ENCODE measurements around the gene HTN3.
"Not testable (repeated sequence)": the region's sequence is repeated elsewhere in the genome, so short reads cannot be mapped to it uniquely, and the experiment has no call there.

HTN3 gene

DNA sequence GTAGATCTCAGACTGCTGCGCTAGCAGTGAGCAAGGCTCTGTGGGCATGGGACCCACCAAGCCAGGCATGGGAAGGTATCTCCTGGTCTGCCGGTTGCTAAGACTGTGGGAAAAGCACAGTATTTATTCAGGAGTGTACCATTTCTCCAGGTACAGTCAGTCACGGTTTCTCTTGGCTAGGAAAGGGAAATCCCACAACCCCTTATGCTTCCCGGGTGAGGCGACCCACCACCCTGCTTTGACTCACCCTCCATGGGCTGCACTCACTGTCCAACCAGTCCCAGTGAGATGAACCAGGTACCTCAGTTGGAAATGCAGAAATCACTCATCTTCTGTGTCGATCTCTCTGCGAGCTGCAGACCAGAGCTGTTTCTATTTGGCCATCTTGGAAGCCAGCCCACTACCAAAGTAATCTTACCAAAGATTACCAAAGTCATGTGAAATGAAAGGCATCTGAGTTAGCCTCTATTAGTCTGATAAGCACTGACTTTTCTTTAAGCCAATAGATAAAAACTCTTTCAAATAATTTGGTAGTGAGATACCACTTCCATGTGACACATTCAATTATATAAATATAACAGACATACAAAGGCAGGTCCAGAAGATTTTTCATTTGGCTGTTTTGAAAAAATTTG is 13.5 kb downstream of the HTN3 start:
- H3K4me3 ChIP-seq (ENCODE audit: low read depth, low read length) = no peak overlapping the region
- TF ChIP-seq, protein P1, sequence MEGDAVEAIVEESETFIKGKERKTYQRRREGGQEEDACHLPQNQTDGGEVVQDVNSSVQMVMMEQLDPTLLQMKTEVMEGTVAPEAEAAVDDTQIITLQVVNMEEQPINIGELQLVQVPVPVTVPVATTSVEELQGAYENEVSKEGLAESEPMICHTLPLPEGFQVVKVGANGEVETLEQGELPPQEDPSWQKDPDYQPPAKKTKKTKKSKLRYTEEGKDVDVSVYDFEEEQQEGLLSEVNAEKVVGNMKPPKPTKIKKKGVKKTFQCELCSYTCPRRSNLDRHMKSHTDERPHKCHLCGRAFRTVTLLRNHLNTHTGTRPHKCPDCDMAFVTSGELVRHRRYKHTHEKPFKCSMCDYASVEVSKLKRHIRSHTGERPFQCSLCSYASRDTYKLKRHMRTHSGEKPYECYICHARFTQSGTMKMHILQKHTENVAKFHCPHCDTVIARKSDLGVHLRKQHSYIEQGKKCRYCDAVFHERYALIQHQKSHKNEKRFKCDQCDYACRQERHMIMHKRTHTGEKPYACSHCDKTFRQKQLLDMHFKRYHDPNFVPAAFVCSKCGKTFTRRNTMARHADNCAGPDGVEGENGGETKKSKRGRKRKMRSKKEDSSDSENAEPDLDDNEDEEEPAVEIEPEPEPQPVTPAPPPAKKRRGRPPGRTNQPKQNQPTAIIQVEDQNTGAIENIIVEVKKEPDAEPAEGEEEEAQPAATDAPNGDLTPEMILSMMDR (IDR thresholded peaks at IDR 0.05; ENCODE audit: low read depth, low read length) = no peak
- TF ChIP-seq, protein P2, sequence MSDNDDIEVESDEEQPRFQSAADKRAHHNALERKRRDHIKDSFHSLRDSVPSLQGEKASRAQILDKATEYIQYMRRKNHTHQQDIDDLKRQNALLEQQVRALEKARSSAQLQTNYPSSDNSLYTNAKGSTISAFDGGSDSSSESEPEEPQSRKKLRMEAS (IDR thresholded peaks at IDR 0.05; ENCODE audit: low read depth, low read length) = no peak
- TF ChIP-seq POLR2A (IDR thresholded peaks at IDR 0.05; ENCODE audit: extremely low read depth, insufficient read length) (no peak), MYC (IDR thresholded peaks at IDR 0.05; ENCODE audit: low read depth, low read length) (no peak)
- DNase-seq (ENCODE audit: low read depth) = no peak

DNA sequence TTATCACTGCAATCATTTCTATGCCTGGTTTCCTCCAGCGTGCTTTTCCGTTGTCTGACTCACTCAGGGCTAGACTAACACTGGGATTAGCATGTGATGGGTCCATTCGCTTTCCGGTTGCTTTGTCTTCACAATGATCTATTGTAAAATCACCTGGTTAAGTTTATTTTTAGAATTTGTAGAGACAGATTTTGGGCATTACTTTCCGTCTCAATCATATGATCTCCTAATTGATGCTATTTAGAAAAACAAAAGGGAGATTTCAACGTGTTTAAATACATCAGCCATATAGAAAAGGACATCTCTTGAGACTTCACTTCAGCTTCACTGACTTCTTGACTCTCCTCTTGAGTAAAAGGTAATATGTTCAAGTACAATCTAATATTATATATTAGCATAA is 21.9 kb downstream of the HTN3 start, which contains the start of gene HTN1:
HTN1 (plus strand) TSS at position 301 of the 400 bp plus-strand sequence. CDS start 2,639 bp downstream, outside the sequence.
- DNase-seq (ENCODE audit: low read depth); H3K4me3 ChIP-seq (ENCODE audit: low read depth, low read length): not testable (repeated sequence)

DNA sequence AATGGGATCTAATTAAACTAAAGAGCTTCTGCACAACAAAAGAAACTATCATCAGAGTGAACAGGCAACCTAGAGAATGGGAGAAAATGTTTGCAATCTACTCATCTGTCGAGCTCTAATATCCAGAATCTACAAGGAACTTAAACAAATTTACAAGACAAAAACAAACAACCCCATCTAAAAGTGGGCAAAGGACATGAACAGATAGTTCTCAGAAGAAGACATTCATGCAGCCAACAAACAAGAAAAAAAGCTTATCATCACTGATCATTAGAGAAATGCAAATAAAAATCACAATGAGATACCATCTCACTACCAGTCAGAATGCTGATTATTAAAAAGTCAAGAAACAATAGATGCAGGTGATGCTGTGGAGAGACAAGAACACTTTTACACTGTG is 28.3 kb downstream of the HTN3 start:
- DNase-seq (ENCODE audit: low read depth); H3K4me3 ChIP-seq (ENCODE audit: low read depth, low read length): not testable (repeated sequence)

DNA sequence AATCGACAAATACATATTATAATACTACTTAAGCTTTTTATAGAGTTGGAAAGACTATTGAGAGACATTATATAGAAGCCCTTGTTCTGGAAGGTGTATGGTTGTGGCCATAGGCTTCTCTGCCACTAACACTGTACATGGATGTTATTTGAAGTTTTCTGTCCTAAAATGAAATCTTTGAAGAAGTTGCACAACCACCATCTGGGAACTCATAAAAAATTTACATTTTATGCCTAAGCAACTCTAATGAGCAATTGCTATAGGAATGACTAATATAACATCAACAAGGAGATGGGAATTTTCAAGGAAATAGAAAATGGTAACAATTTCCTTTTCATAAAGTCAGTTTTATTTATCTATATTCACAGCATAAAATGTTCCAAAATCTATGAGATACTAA is 29.4 kb downstream of the HTN3 start:
- no peak for DNase-seq (ENCODE audit: low read depth)
- TF ChIP-seq, protein P1 (IDR thresholded peaks at IDR 0.05; ENCODE audit: low read depth, low read length) = no peak
- no peak for TF ChIP-seq MYC (IDR thresholded peaks at IDR 0.05; ENCODE audit: low read depth, low read length)
- TF ChIP-seq, protein P2 (IDR thresholded peaks at IDR 0.05; ENCODE audit: low read depth, low read length) = no peak
- no peak overlapping the region for H3K4me3 ChIP-seq (ENCODE audit: low read depth, low read length)

DNA sequence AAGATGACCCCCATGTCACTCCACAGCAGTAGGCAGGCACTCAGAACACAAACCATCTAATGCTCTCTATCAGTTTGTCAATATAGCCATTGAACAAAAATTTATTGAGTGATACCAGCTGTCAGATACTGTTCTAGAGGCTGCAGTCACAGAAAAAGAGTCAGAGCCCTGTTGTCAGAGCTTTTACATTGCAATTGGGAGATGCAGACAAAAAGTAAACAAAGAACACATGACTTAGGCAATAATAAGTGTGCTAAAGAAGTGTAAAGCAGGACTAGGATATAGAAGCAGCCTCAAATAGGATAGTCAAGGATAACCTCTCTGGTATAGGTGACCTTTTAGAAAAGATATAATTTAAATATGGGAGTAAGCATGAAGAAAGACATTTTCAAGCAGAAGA is 30.9 kb downstream of the HTN3 start:
- no peak for DNase-seq (ENCODE audit: low read depth)
- TF ChIP-seq, protein P2 (IDR thresholded peaks at IDR 0.05; ENCODE audit: low read depth, low read length) = no peak
- no peak for TF ChIP-seq POLR2A (IDR thresholded peaks at IDR 0.05; ENCODE audit: extremely low read depth, insufficient read length)
- TF ChIP-seq MYC (IDR thresholded peaks at IDR 0.05; ENCODE audit: low read depth, low read length) = no peak
- TF ChIP-seq, protein P1 (IDR thresholded peaks at IDR 0.05; ENCODE audit: low read depth, low read length) = no peak
- H3K4me3 ChIP-seq (ENCODE audit: low read depth, low read length) = no peak overlapping the region

DNA sequence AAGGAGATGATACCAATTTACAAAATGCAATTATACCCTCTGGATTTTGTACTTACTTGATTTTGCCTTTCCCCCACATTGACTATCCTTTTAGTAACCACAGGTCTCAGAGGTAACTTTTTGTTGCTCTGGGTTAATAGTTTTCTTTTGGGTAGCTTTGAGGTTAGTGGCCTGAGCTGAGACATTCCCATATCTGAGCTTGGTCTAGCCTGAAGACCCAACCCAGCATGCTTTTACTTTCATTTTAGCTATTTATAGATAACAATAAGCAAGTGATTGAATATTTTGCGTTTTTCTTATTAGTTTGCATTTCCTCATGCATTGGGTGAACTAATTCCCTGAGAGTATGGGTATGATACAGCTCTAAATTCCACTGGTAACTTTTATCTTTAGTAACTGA is 33.7 kb downstream of the HTN3 start:
- no peak overlapping the region for H3K4me3 ChIP-seq (ENCODE audit: low read depth, low read length)
- no peak for DNase-seq (ENCODE audit: low read depth)
- TF ChIP-seq MYC (IDR thresholded peaks at IDR 0.05; ENCODE audit: low read depth, low read length) = no peak
- TF ChIP-seq, protein P2 (IDR thresholded peaks at IDR 0.05; ENCODE audit: low read depth, low read length) = no peak
- TF ChIP-seq, protein P1 (IDR thresholded peaks at IDR 0.05; ENCODE audit: low read depth, low read length) = no peak
- TF ChIP-seq POLR2A (IDR thresholded peaks at IDR 0.05; ENCODE audit: extremely low read depth, insufficient read length) = no peak

DNA sequence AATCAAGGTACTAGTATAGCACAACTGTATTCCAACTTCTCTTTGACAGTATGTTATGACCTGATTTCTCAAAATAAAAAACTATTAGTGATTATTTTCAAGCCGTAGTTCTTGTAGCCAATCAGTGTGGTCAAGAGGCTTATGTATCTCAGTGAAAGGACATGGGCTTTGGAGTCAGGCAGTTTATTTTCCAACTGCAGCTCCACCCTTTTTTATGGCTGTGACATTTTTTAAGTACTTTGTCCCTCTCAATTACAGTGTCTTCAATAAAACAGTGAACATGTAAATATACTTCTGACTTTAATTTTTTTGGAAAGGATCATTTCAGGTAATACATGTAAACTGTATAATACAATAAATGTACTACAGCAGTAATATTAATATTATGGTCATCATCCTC is 51.9 kb downstream of the HTN3 start:
- H3K4me3 ChIP-seq (ENCODE audit: low read depth, low read length) = no peak overlapping the region
- no peak for DNase-seq (ENCODE audit: low read depth)
- TF ChIP-seq, protein P2 (IDR thresholded peaks at IDR 0.05; ENCODE audit: low read depth, low read length) = no peak
- TF ChIP-seq MYC (IDR thresholded peaks at IDR 0.05; ENCODE audit: low read depth, low read length) = no peak
- TF ChIP-seq, protein P1 (IDR thresholded peaks at IDR 0.05; ENCODE audit: low read depth, low read length) = no peak
